Upper lobe of left lung (tissue), 4 donors: Measurements from ENCODE around the gene LEFTY2.

ENCODE experiments used
- EP300 ChIP-seq, 4 donors: sonication (generic); formaldehyde crosslinking; IDR thresholded peaks; one replicate each; pipeline ENCODE4 v1.5.1; 2017; ENCODE audit warnings: antibody characterized with exemption in 4 of 4, control low read depth in 2 of 4
- POLR2A ChIP-seq, 4 donors: fragments of 450-650 bp; IDR thresholded peaks; one replicate each; pipeline ENCODE4 v1.5.1; 2016 to 2017; ENCODE audit warnings: antibody characterized with exemption in 4 of 4, mild to moderate bottlenecking in 2 of 4
- TF ChIP-seq, protein P1 (sequence below), 6 experiments: fragments of 450-650 bp in 4 of 6; fragments of 200-600 bp in 2 of 6; sonication (generic) in 2 of 6; IDR thresholded peaks; one replicate each; pipeline ENCODE4 v1.5.1; 2016 to 2019; ENCODE audit warnings: antibody characterized with exemption in 6 of 6

DNA sequence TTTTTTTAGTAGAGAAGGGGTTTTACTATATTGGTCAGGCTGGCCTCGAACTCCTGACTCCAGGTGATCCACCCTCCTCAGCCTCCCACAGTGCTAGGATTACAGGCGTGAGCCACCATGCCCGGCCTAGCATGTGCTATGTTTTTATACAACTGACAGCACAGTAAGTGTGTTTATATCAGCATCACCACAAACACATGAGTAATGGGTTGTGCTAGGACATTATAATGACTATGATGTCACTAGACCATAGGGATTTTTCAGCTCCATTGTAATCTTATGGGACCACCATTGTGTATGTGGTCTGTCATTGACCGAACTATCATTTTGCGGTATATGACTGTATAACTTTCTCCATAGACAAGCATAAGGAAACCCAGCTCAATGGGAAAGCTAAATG is 6.3 kb downstream of the LEFTY2 start:
- TF ChIP-seq, protein P1, sequence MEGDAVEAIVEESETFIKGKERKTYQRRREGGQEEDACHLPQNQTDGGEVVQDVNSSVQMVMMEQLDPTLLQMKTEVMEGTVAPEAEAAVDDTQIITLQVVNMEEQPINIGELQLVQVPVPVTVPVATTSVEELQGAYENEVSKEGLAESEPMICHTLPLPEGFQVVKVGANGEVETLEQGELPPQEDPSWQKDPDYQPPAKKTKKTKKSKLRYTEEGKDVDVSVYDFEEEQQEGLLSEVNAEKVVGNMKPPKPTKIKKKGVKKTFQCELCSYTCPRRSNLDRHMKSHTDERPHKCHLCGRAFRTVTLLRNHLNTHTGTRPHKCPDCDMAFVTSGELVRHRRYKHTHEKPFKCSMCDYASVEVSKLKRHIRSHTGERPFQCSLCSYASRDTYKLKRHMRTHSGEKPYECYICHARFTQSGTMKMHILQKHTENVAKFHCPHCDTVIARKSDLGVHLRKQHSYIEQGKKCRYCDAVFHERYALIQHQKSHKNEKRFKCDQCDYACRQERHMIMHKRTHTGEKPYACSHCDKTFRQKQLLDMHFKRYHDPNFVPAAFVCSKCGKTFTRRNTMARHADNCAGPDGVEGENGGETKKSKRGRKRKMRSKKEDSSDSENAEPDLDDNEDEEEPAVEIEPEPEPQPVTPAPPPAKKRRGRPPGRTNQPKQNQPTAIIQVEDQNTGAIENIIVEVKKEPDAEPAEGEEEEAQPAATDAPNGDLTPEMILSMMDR (IDR thresholded peaks at IDR 0.05), result no peak
- no peak for TF ChIP-seq EP300 (IDR thresholded peaks at IDR 0.05)
- TF ChIP-seq POLR2A (IDR thresholded peaks at IDR 0.05), result no peak
